Epidermal melanocyte (primary cell): ENCODE results near the gene MYL2.

Experiments used
- DNase-seq: peaks from one replicate; pipeline ENCODE4 v3.0.0; 2011; ENCODE audit warnings: low spot score; ENCODE audit not compliant: insufficient read length

MYL2 gene

GRCh38 chr12:110896559-110896958 lies 23.8 kb downstream of the MYL2 start:
- no peak for DNase-seq

- DNase-seq, result no peak
Observed at GRCh38 chr12:110893956-110894355, 26.4 kb downstream of the MYL2 start.

DNA sequence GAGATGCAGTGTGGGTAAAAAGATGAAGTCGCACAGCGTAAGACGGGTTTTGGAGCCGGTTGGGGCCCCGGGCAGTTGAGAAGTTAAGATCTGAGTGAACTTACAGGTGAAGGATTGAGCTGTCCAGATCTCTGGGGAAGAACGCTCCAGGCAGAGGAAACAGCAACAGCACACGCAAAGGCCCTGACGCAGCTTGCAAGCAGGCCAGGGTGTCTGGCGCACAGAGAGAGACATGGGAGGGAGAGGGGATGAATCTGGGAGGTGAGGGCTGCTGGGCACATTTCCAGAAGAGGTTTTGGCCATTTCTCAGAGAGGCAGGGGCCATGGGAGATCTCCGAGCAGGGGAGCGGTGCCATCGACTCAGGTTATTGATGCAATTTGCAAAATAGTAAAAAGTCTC lies 31.0 kb downstream of the MYL2 start:
- no peak for DNase-seq

GRCh38 chr12:110888256-110888991 lies 32.0 kb downstream of the MYL2 start:
- DNase-seq, result no peak

- DNase-seq, result no peak
Observed at GRCh38 chr12:110885152-110885840, 35.1 kb downstream of the MYL2 start.

GRCh38 chr12:110883251-110883650 lies 37.1 kb downstream of the MYL2 start:
- DNase-seq, result no peak

DNA sequence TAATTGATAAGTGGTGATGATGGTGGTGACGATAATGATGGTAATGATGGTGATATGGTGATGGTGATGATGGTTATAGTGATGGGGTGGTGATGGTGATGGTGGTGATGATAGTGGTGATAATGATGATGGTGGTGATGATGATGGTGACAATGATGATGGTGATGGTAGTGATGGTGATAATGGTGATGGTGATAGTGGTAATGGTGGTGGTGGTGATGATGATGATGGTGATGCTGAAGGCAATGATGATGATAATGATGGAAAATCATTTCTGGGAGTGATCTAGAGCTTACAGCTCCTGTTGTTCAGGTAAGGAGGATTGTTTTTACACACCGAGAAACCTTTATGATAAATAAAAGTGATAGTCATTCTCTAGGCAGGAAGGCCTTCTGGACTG lies 39.7 kb downstream of the MYL2 start:
- no peak for DNase-seq

DNA sequence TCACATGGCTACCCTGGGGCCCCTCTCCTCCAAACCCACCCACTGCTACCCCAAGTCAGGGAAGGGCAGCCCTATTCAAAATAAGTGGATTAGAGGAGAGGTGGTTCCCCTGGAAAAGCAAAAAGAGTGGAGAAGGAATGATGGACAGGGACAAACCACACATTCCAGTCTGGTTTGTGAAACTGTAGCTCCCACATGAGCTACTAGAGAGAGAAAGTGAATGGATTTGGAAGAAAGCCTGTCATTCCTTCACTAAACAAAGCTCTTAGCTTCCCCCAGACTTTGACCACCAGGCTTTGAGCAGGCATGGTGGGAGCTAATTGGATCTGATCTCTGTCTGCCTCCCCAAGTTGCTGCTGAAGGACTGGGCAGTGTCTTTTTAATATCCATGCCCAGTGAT lies 45.6 kb downstream of the MYL2 start:
- DNase-seq, result no peak

DNA sequence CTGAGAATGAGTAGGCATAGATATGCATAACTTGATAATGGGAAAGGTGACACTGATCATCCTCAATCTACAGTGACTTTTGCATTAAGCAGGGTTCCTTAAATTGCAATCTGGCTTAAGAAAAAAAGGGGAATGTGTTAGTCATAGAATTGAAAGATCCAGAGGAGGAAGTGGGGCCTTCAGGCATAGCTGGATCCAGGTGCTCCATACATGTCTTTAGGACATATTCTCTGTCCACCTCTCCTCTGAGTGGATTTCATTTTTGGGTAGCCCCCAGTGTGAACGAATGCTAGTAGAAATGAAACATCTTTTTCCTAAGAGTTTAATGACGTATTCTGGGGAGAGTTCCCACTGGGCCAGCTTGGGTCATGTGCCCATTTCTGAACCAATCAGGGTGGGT lies 46.0 kb downstream of the MYL2 start:
- DNase-seq, result no peak

DNA sequence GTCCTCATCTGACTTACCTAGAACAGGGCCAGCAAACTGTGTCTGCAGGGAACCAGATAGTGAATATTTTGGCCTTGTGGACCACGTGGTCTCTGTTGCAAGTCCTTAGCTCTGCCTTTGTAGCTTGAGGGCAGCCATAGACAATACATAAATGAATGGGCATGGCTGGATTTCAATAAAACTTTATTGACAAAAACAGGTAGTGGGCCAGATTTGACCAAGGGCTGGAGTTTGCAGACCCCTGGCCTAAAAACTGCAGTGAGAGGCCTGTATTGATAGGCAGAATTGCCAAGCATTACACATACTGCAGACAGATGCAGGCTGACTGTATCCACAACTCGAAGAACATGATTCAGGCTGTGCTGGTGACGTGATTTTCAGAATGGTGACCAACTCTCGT lies 48.3 kb downstream of the MYL2 start:
- DNase-seq, result no peak

- no peak for DNase-seq
Observed at GRCh38 chr12:110869803-110870202, 50.6 kb downstream of the MYL2 start.

- DNase-seq, result no peak
Observed at GRCh38 chr12:110869026-110869425, 51.4 kb downstream of the MYL2 start.

DNA sequence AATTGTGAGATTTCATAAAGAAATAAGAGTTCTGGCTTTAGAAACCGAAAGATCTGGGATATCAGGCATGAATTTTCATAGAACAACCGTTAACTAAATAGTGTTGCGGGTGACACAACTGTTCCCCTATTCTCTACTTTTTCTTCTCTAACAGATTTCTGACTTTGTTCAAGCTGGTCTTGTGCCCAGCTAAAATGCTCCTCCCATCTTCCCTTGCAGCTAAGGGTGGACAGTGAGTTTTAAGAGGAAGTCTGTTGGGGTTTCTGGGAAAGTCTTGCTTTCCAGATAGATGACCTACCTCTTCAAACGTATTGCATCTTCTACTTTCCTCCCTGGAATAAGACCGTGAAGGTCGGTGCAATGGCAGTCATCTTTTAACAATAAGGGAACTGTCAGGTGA lies 54.9 kb downstream of the MYL2 start:
- no peak for DNase-seq

DNA sequence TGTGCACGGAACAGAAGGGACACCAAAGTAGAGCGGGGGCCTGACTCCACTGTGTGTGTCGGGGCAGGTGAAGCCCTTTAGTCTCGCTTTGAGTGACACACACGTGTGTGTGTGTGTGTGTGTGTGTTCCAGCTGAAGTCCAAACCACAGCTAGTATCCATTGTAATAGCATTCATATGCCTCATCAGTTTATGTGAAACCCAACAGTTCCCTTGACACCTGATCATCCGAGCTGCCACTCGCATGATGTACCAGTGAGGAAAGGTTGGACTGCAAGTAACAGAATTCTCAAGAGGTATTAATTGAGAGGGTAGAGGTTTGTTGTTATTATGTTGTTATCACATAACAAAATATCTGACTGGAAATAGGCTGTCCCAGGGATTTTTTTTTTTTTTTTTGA lies 57.2 kb downstream of the MYL2 start:
- no peak for DNase-seq

GRCh38 chr12:110862329-110862728 lies 58.0 kb downstream of the MYL2 start:
- DNase-seq, result no peak

- no peak for DNase-seq
Observed at GRCh38 chr12:110861729-110862128, 58.6 kb downstream of the MYL2 start.
